Measurements from ENCODE around the gene PPP1R12B.

DNA sequence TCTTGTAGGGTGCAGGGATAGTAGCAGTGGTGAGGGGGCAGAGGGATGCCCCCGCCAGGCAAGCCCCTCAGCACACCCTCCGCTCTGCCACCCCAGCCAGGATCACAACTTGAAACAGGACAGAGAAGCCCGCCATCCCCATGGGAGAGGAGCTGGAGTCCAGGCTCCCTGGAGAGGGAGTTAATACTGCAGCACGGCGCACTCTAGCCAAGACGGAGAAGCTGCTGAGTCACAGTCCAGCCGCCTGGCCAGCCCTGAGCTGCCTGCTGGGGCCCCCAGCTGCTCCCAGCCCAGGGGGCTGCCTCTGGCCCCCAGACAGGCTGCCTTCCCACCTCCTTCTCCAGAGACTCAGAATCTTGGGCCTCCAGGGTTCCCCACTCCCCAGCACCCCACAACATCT, 274.6 kb downstream of the PPP1R12B start:
- TF ChIP-seq FOXA1 (IDR thresholded peaks at IDR 0.05) (no peak), SP1 (IDR thresholded peaks at IDR 0.05) (no peak), TAF1 (conservative IDR thresholded peaks at IDR 0.05) (no peak), JUND (IDR thresholded peaks at IDR 0.05) (no peak), YY1 (IDR thresholded peaks at IDR 0.05) (no peak), EGR1 (IDR thresholded peaks at IDR 0.05; ENCODE audit: low read depth in 2 of 2) (no peak), RAD21 (IDR thresholded peaks at IDR 0.05) (no peak), GABPA (IDR thresholded peaks at IDR 0.05 in 1 of 2, conservative IDR thresholded peaks at IDR 0.05 in 1 of 2) (no peak), HNF4A (conservative IDR thresholded peaks at IDR 0.05) (no peak)
- TF ChIP-seq, protein P1, sequence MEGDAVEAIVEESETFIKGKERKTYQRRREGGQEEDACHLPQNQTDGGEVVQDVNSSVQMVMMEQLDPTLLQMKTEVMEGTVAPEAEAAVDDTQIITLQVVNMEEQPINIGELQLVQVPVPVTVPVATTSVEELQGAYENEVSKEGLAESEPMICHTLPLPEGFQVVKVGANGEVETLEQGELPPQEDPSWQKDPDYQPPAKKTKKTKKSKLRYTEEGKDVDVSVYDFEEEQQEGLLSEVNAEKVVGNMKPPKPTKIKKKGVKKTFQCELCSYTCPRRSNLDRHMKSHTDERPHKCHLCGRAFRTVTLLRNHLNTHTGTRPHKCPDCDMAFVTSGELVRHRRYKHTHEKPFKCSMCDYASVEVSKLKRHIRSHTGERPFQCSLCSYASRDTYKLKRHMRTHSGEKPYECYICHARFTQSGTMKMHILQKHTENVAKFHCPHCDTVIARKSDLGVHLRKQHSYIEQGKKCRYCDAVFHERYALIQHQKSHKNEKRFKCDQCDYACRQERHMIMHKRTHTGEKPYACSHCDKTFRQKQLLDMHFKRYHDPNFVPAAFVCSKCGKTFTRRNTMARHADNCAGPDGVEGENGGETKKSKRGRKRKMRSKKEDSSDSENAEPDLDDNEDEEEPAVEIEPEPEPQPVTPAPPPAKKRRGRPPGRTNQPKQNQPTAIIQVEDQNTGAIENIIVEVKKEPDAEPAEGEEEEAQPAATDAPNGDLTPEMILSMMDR (IDR thresholded peaks at IDR 0.05; ENCODE audit: low read depth, low read length, missing input control) = no peak
- TF ChIP-seq, protein P2, sequence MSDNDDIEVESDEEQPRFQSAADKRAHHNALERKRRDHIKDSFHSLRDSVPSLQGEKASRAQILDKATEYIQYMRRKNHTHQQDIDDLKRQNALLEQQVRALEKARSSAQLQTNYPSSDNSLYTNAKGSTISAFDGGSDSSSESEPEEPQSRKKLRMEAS (IDR thresholded peaks at IDR 0.05) = no peak
- TF ChIP-seq, protein P3, sequence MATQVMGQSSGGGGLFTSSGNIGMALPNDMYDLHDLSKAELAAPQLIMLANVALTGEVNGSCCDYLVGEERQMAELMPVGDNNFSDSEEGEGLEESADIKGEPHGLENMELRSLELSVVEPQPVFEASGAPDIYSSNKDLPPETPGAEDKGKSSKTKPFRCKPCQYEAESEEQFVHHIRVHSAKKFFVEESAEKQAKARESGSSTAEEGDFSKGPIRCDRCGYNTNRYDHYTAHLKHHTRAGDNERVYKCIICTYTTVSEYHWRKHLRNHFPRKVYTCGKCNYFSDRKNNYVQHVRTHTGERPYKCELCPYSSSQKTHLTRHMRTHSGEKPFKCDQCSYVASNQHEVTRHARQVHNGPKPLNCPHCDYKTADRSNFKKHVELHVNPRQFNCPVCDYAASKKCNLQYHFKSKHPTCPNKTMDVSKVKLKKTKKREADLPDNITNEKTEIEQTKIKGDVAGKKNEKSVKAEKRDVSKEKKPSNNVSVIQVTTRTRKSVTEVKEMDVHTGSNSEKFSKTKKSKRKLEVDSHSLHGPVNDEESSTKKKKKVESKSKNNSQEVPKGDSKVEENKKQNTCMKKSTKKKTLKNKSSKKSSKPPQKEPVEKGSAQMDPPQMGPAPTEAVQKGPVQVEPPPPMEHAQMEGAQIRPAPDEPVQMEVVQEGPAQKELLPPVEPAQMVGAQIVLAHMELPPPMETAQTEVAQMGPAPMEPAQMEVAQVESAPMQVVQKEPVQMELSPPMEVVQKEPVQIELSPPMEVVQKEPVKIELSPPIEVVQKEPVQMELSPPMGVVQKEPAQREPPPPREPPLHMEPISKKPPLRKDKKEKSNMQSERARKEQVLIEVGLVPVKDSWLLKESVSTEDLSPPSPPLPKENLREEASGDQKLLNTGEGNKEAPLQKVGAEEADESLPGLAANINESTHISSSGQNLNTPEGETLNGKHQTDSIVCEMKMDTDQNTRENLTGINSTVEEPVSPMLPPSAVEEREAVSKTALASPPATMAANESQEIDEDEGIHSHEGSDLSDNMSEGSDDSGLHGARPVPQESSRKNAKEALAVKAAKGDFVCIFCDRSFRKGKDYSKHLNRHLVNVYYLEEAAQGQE (IDR thresholded peaks at IDR 0.05) = no peak
- TF ChIP-seq, protein P4, sequence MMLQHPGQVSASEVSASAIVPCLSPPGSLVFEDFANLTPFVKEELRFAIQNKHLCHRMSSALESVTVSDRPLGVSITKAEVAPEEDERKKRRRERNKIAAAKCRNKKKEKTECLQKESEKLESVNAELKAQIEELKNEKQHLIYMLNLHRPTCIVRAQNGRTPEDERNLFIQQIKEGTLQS (IDR thresholded peaks at IDR 0.05) = no peak
- TF ChIP-seq, protein P5, sequence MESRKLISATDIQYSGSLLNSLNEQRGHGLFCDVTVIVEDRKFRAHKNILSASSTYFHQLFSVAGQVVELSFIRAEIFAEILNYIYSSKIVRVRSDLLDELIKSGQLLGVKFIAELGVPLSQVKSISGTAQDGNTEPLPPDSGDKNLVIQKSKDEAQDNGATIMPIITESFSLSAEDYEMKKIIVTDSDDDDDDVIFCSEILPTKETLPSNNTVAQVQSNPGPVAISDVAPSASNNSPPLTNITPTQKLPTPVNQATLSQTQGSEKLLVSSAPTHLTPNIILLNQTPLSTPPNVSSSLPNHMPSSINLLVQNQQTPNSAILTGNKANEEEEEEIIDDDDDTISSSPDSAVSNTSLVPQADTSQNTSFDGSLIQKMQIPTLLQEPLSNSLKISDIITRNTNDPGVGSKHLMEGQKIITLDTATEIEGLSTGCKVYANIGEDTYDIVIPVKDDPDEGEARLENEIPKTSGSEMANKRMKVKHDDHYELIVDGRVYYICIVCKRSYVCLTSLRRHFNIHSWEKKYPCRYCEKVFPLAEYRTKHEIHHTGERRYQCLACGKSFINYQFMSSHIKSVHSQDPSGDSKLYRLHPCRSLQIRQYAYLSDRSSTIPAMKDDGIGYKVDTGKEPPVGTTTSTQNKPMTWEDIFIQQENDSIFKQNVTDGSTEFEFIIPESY (IDR thresholded peaks at IDR 0.05) = no peak

Measured in liver (tissue), 3 donors.